IPS DF 6.9 (cell line): Measurements from ENCODE around the gene ZNF839.
"Not testable (repeated sequence)": the region's sequence is repeated elsewhere in the genome, so short reads cannot be mapped to it uniquely, and the experiment has no call there.

Source experiments
- DNase-seq: peaks from one replicate; pipeline ENCODE4 v3.0.0-alpha.2; 2013; ENCODE audit warnings: low read depth, low spot score
- H3K27ac ChIP-seq: one replicate; pipeline ENCODE4 v1.5.1; 2013; ENCODE audit warnings: low read length, control low read depth
- H3K27me3 ChIP-seq: 2 replicates; pipeline ENCODE4 v1.6.1; 2013; ENCODE audit warnings: mild to moderate bottlenecking, low read length; ENCODE audit not compliant: control insufficient read depth, insufficient read depth
- H3K36me3 ChIP-seq: 2 replicates; pipeline ENCODE4 v1.6.1; 2013; ENCODE audit warnings: low read length; ENCODE audit not compliant: control insufficient read depth, insufficient read depth
- H3K4me1 ChIP-seq: 2 replicates; pipeline ENCODE4 v1.6.1; 2013; ENCODE audit warnings: low read length; ENCODE audit not compliant: control insufficient read depth, insufficient read depth
- H3K4me3 ChIP-seq: 2 replicates; pipeline ENCODE4 v1.5.1; 2013; ENCODE audit warnings: mild to moderate bottlenecking, low read length
- H3K9me3 ChIP-seq: 2 replicates; pipeline ENCODE4 v1.6.1; 2013; ENCODE audit warnings: low read length, inconsistent platforms; ENCODE audit not compliant: control insufficient read depth, insufficient read depth
- WGBS: extraction: QIAGEN DNeasy Blood & Tissue Kit; methylation state at CpG from one replicate; pipeline ENCODE4 v1.1.7; 2013; ENCODE audit warnings: mixed read lengths, missing lambda C conversion rate; ENCODE audit not compliant: insufficient read length, insufficient coverage; 5-methylcytosine and 5-hydroxymethylcytosine counted together

The ZNF839 gene

GRCh38 chr14:102321456-102322422 is 2.2 kb downstream of the ZNF839 start:
- H3K27me3 ChIP-seq: no peaks in the 10 kb centered on the region
- no peaks in the 10 kb centered on the region for H3K4me1 ChIP-seq
- H3K9me3 ChIP-seq: no peaks in the 10 kb centered on the region
- H3K36me3 ChIP-seq: no peaks in the 10 kb centered on the region; the same call in 1 of the 2 replicates
- WGBS: no CpG with 5 or more reads among the region's 12 CpGs
- no peak for DNase-seq
- H3K27ac ChIP-seq: no peak overlapping the region
- H3K4me3 ChIP-seq: no peak overlapping the region

- Histone ChIP-seq H3K36me3 (no peaks in the 10 kb centered on the region; the same call in 1 of the 2 replicates), H3K4me1 (no peaks in the 10 kb centered on the region), H3K9me3 (no peaks in the 10 kb centered on the region), H3K4me3 (no peak overlapping the region), H3K27me3 (no peaks in the 10 kb centered on the region), H3K27ac (no peak overlapping the region)
- DNase-seq: no peak
- WGBS: no CpG with 5 or more reads among the region's 8 CpGs
These were observed 3.6 kb downstream of the ZNF839 start for GRCh38 chr14:102323102-102323501.

GRCh38 chr14:102325791-102326345 is 6.3 kb downstream of the ZNF839 start:
- Histone ChIP-seq H3K36me3 (no peaks in the 10 kb centered on the region), H3K4me1 (no peaks in the 10 kb centered on the region), H3K4me3 (no peak overlapping the region), H3K9me3 (no peaks in the 10 kb centered on the region), H3K27ac (no peak overlapping the region), H3K27me3 (no peaks in the 10 kb centered on the region)
- WGBS: no CpG with 5 or more reads among the region's 9 CpGs
- no peak for DNase-seq

GRCh38 chr14:102326583-102326982 is 7.0 kb downstream of the ZNF839 start:
- H3K27ac ChIP-seq: no peak overlapping the region
- DNase-seq: no peak
- H3K4me3 ChIP-seq: no peak overlapping the region
- no peaks in the 10 kb centered on the region for H3K36me3 ChIP-seq
- H3K9me3 ChIP-seq: no peaks in the 10 kb centered on the region
- H3K27me3 ChIP-seq: no peaks in the 10 kb centered on the region
- H3K4me1 ChIP-seq: no peaks in the 10 kb centered on the region
- WGBS: no CpG with 5 or more reads among the region's 14 CpGs

GRCh38 chr14:102329381-102329780 is 9.8 kb downstream of the ZNF839 start:
- not testable (repeated sequence) for H3K4me1 ChIP-seq, H3K9me3 ChIP-seq, H3K27ac ChIP-seq, H3K36me3 ChIP-seq, H3K27me3 ChIP-seq, DNase-seq, H3K4me3 ChIP-seq
- no CpG with 5 or more reads among the region's 6 CpGs for WGBS

GRCh38 chr14:102330806-102331205 is 11.3 kb downstream of the ZNF839 start:
- peaks cover 3% of the 10 kb centered on the region; the same call in 1 of the 2 replicates for H3K36me3 ChIP-seq
- H3K27ac ChIP-seq: no peak overlapping the region
- H3K4me3 ChIP-seq: no peak overlapping the region
- no CpG with 5 or more reads among the region's 8 CpGs for WGBS
- H3K4me1 ChIP-seq: no peaks in the 10 kb centered on the region; the same call in 1 of the 2 replicates
- no peaks in the 10 kb centered on the region for H3K9me3 ChIP-seq
- H3K27me3 ChIP-seq: no peaks in the 10 kb centered on the region
- no peak for DNase-seq

GRCh38 chr14:102333390-102333789 is 13.8 kb downstream of the ZNF839 start:
- no peak for DNase-seq
- Histone ChIP-seq H3K27ac (no peak overlapping the region), H3K4me3 (no peak overlapping the region), H3K9me3 (no peaks in the 10 kb centered on the region), H3K4me1 (no peaks in the 10 kb centered on the region; the same call in 1 of the 2 replicates), H3K36me3 (peaks cover 3% of the 10 kb centered on the region; the same call in 1 of the 2 replicates), H3K27me3 (no peaks in the 10 kb centered on the region)
- WGBS: no CpG with 5 or more reads among the region's 7 CpGs

- H3K4me1 ChIP-seq: no peaks in the 10 kb centered on the region; the same call in 1 of the 2 replicates
- H3K36me3 ChIP-seq: peaks cover 3% of the 10 kb centered on the region; the same call in 1 of the 2 replicates
- WGBS: 100% methylated on average over 1 of the region's 13 CpGs
- no peaks in the 10 kb centered on the region for H3K9me3 ChIP-seq
- DNase-seq: no peak
- no peak overlapping the region for H3K27ac ChIP-seq
- H3K4me3 ChIP-seq: no peak overlapping the region
- no peaks in the 10 kb centered on the region for H3K27me3 ChIP-seq
These were observed 14.5 kb downstream of the ZNF839 start for GRCh38 chr14:102333795-102334705.

- DNase-seq: no peak
- Histone ChIP-seq H3K36me3 (peaks cover 3% of the 10 kb centered on the region; the same call in 1 of the 2 replicates), H3K4me1 (no peaks in the 10 kb centered on the region; the same call in 1 of the 2 replicates), H3K27me3 (no peaks in the 10 kb centered on the region), H3K27ac (no peak overlapping the region), H3K4me3 (no peak overlapping the region), H3K9me3 (no peaks in the 10 kb centered on the region)
- WGBS: no CpG with 5 or more reads among the region's 7 CpGs
These were observed 15.6 kb downstream of the ZNF839 start for GRCh38 chr14:102335163-102335562.

GRCh38 chr14:102338724-102339123 is 19.2 kb downstream of the ZNF839 start:
- Histone ChIP-seq H3K27ac (no peak overlapping the region), H3K4me1 (no peaks in the 10 kb centered on the region; the same call in 1 of the 2 replicates), H3K4me3 (no peak overlapping the region), H3K27me3 (no peaks in the 10 kb centered on the region), H3K36me3 (peaks cover under 1% of the 10 kb centered on the region; the same call in 1 of the 2 replicates), H3K9me3 (no peaks in the 10 kb centered on the region)
- no peak for DNase-seq
- no CpG with 5 or more reads among the region's 9 CpGs for WGBS
